IPS-20b (cell line): ENCODE data around the gene REM2.

Source experiments
- H3K27ac ChIP-seq: one replicate; pipeline ENCODE4 v1.5.1; 2013; ENCODE audit warnings: low read length
- H3K27me3 ChIP-seq: 2 replicates; pipeline ENCODE4 v1.6.1; 2013; ENCODE audit warnings: mild to moderate bottlenecking, low read length, inconsistent platforms; ENCODE audit not compliant: insufficient read depth
- H3K36me3 ChIP-seq: 2 replicates; pipeline ENCODE4 v1.6.1; 2013; ENCODE audit warnings: low read depth, mild to moderate bottlenecking, inconsistent platforms, low read length, moderate library complexity; ENCODE audit not compliant: insufficient read depth
- H3K4me1 ChIP-seq: 2 replicates; pipeline ENCODE4 v1.6.1; 2013; ENCODE audit warnings: mild to moderate bottlenecking, control low read depth, inconsistent platforms, low read length, moderate library complexity; ENCODE audit not compliant: insufficient read depth
- H3K4me3 ChIP-seq: 2 replicates; pipeline ENCODE4 v1.5.1; 2013; ENCODE audit warnings: mild to moderate bottlenecking, low read length, inconsistent platforms
- H3K9ac ChIP-seq: 2 replicates; pipeline ENCODE4 v1.6.1; 2013; ENCODE audit warnings: low read depth, mild to moderate bottlenecking, inconsistent platforms, low read length, moderate library complexity
- H3K9me3 ChIP-seq: 2 replicates; pipeline ENCODE4 v1.6.1; 2013; ENCODE audit warnings: mild to moderate bottlenecking, low read depth, low read length, inconsistent platforms; ENCODE audit not compliant: insufficient read depth

Gene REM2

DNA sequence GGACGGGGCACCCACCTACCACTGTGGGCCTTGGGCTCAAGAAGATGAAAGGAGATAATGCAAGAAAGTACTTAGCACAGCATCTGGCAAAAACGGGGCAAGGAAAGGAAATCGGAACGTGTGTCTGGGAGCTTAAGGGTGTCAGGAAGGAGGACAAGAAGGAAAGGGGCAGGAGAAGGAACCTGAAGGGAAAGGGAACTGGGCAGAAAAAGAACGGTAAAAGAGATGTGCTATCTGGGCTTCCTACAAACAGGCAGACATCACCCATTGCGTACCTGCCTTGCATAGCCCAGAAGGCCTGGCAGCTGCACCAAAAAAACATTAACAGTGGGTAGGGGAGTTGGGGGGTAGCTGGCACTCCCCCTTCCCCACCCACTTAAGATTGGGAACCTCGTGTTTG lies 958 bp upstream of the REM2 start:
- Histone ChIP-seq H3K36me3 (no peaks in the 10 kb centered on the region), H3K27me3 (peaks cover 41% of the 10 kb centered on the region), H3K9me3 (no peaks in the 10 kb centered on the region), H3K4me3 (no peak overlapping the region), H3K9ac (peak overlapping the region; percentile 77; the same call in 1 of the 2 replicates), H3K27ac (no peak overlapping the region), H3K4me1 (peaks cover 18% of the 10 kb centered on the region; the same call in 1 of the 2 replicates)

DNA sequence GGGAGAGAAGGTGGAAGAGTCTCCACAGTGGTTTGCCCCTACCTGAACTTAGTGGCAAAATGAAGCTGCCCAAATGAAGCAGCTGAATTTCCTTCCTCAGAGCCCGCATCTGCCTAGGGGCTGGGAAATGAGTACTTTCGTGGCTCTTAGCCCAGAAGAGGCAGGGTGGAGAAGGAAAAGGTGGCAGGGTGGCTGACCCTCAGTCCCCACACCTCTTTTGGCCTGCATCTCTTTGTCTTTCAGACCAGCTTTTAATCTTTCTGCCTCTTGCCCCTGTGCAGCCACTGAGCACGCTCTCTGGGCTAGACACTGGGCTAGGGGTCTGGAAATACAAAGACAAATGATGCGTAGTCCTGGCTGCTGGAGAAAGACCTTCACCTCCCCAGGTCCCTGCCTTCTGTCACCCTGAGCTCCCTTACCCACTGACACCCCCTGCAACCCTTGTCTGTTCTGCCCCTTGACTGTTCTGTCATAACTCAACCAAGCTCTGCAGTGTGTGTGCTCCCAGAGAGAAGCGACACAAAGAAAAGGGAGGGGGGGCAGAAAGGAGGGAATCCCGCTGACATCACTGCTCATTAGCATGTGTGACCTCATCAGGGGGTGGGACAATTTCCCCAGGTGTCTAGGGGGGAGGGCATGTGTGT lies 371 bp upstream of the REM2 start:
- Histone ChIP-seq H3K9ac (peak overlapping the region; percentile 77; the same call in 1 of the 2 replicates), H3K36me3 (no peaks in the 10 kb centered on the region), H3K27ac (no peak overlapping the region), H3K4me1 (peaks cover 18% of the 10 kb centered on the region; the same call in 1 of the 2 replicates), H3K4me3 (peak overlapping the region; percentile 62; the same call in 1 of the 2 replicates), H3K27me3 (peaks cover 41% of the 10 kb centered on the region), H3K9me3 (no peaks in the 10 kb centered on the region)

GRCh38 chr14:22884076-22884737 lies 1.2 kb downstream of the REM2 start:
- peak overlapping the region; percentile 62; the same call in 1 of the 2 replicates for H3K4me3 ChIP-seq
- peaks cover 18% of the 10 kb centered on the region; the same call in 1 of the 2 replicates for H3K4me1 ChIP-seq
- H3K27me3 ChIP-seq = peaks cover 41% of the 10 kb centered on the region
- no peak overlapping the region for H3K27ac ChIP-seq
- no peaks in the 10 kb centered on the region for H3K36me3 ChIP-seq
- no peaks in the 10 kb centered on the region for H3K9me3 ChIP-seq
- peak overlapping the region; percentile 56; the same call in 1 of the 2 replicates for H3K9ac ChIP-seq

DNA sequence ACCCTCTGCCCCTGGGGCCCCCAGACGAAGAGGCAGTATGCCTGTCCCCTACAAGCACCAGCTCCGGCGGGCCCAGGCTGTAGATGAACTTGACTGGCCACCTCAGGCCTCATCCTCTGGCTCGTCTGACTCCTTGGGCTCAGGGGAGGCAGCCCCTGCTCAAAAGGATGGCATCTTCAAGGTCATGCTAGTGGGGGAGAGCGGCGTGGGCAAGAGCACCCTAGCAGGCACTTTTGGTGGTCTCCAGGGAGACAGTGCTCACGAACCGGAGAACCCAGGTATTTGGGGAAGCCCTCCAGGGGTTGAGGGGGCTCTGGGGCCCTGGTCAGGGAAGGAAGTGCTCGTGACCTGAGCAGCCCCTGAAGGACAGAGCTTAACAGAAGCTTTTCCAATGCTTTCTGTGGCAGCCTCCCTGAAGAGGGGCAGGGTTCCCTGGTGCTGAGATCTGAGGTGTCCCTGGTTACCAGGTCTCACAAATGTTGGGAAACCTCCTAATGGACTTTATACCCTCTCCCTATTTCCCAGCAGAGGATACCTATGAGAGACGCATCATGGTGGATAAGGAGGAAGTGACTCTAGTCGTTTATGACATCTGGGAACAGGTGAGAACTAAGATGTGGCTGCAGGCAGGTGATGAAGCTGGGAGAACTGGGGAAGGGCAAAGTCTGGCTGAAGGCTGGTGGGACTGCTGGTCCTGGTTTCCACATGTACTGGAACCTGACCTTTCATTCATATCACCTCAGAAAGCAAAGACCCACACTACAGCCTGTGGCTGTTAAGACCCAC lies 1.9 kb downstream of the REM2 start:
- H3K4me1 ChIP-seq = peaks cover 18% of the 10 kb centered on the region; the same call in 1 of the 2 replicates
- no peaks in the 10 kb centered on the region for H3K36me3 ChIP-seq
- no peak overlapping the region for H3K9ac ChIP-seq
- no peaks in the 10 kb centered on the region for H3K9me3 ChIP-seq
- no peak overlapping the region for H3K27ac ChIP-seq
- H3K27me3 ChIP-seq = peaks cover 41% of the 10 kb centered on the region
- H3K4me3 ChIP-seq = no peak overlapping the region

- Histone ChIP-seq H3K27me3 (peaks cover 41% of the 10 kb centered on the region), H3K4me3 (peak overlapping the region; percentile 83; the same call in 1 of the 2 replicates), H3K9ac (peak overlapping the region; percentile 56; the same call in 1 of the 2 replicates), H3K4me1 (peaks cover 18% of the 10 kb centered on the region; the same call in 1 of the 2 replicates), H3K27ac (no peak overlapping the region), H3K9me3 (no peaks in the 10 kb centered on the region), H3K36me3 (no peaks in the 10 kb centered on the region)
Observed at GRCh38 chr14:22885975-22886374, 3.0 kb downstream of the REM2 start.

DNA sequence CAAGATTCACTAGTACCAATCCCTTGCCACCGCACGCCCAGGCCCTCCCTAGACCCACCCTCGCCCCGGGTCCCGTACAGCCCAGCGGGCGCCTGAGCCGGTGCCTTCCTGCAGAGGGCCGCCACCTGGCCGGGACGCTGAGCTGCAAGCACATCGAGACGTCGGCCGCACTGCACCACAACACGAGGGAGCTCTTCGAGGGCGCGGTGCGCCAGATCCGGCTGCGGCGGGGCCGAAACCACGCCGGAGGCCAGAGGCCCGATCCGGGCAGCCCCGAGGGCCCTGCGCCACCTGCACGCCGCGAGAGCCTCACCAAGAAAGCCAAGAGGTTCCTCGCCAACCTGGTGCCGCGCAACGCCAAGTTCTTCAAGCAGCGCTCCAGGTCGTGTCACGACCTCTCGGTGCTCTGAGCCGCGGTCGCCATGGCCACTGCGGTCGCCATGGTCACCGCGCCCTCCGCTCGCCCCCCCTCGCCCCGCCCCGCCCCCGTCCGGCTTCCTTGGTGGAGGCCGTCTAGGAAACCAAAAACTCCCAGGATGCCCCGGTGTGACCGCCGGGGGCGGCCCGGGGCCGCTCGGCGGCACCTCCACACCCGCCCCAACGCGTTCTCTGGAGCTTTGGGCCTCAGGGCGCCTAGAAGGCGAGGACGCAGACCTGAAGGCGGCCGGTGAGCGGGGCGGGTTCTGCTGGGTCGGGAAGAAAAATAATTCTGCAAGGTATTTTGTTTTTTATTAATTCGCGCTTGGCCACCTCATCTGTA lies 3.7 kb downstream of the REM2 start:
- H3K27me3 ChIP-seq = peaks cover 41% of the 10 kb centered on the region
- H3K27ac ChIP-seq = peak overlapping the region; percentile 76
- H3K9ac ChIP-seq = peak overlapping the region; percentile 94
- H3K4me3 ChIP-seq = peak overlapping the region; percentile 83
- no peaks in the 10 kb centered on the region for H3K9me3 ChIP-seq
- no peaks in the 10 kb centered on the region for H3K36me3 ChIP-seq
- peaks cover 18% of the 10 kb centered on the region; the same call in 1 of the 2 replicates for H3K4me1 ChIP-seq

DNA sequence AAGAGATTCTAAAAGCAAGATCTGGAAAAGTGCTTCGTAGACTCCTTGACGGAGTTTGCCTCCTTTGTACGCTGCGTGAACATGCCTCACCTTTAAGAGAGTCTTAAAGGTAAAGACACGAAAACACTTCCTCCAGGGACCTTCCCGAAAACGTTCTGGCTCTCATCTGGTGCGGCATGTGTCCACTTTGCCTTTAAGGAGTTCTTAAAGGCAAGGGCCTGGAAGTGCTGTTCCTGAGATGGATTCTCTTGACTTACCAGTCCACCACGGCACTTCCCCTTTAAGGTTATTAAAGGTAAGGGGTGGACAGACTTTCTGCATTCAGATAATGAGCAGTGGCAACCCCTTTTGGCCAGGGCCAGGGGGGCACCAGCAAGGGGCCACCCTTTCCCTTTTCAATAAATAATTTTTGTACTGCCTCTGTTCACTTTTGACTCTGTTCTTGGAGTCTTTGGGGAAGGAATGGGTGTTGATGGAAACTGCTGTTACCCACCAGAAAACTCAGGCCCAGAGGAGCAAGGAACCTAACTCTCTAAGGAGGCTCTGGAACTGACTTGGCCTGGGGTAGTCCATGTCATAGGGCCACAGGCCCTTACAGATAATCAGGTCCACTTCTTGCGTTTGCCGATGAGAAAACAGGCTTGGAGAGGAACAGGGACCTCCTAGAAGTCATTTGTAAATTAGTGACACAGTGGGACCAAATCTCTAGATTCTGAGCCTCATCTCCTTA lies 4.4 kb downstream of the REM2 start:
- peak overlapping the region; percentile 83 for H3K4me3 ChIP-seq
- no peaks in the 10 kb centered on the region for H3K36me3 ChIP-seq
- H3K27me3 ChIP-seq = peaks cover 37% of the 10 kb centered on the region
- H3K27ac ChIP-seq = peak overlapping the region; percentile 76
- H3K9ac ChIP-seq = peak overlapping the region; percentile 94
- peaks cover 15% of the 10 kb centered on the region; the same call in 1 of the 2 replicates for H3K4me1 ChIP-seq
- no peaks in the 10 kb centered on the region for H3K9me3 ChIP-seq

GRCh38 chr14:22887990-22888378 lies 5.0 kb downstream of the REM2 start:
- no peaks in the 10 kb centered on the region for H3K9me3 ChIP-seq

GRCh38 chr14:22888662-22889061 lies 5.6 kb downstream of the REM2 start:
- Histone ChIP-seq H3K36me3 (no peaks in the 10 kb centered on the region), H3K27ac (no peak overlapping the region), H3K9me3 (no peaks in the 10 kb centered on the region), H3K27me3 (peaks cover 27% of the 10 kb centered on the region), H3K4me1 (peaks cover 5% of the 10 kb centered on the region; the same call in 1 of the 2 replicates), H3K4me3 (no peak overlapping the region), H3K9ac (no peak overlapping the region)

More at GRCh38 chr14:22887990-22888378, 5.0 kb downstream of the REM2 start:
- Histone ChIP-seq H3K36me3 (no peaks in the 10 kb centered on the region), H3K4me3 (peak overlapping the region; percentile 83), H3K27ac (no peak overlapping the region), H3K9ac (peak overlapping the region; percentile 94; the same call in 1 of the 2 replicates), H3K4me1 (peaks cover 10% of the 10 kb centered on the region; the same call in 1 of the 2 replicates), H3K27me3 (peaks cover 33% of the 10 kb centered on the region)

DNA sequence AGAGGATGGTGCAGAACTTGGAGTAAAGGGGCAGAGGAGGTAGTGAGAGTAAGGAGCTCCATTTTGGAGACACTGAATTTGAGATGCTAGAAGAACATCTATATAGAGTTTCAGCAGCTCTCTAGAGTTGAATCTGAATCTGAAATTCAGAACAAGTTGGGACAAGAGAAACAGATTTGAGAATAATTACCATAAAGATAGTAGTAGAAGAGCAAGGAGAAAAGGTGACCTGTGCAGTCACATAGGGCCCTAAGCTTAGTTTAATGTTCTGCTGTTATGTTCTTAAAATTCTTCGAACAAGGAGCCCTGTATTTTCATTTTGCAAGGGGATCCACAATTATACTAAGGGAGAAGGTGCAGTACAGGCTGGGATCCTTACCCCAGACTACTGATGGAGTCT lies 7.4 kb downstream of the REM2 start:
- Histone ChIP-seq H3K27ac (no peak overlapping the region), H3K4me3 (no peak overlapping the region), H3K4me1 (no peaks in the 10 kb centered on the region), H3K27me3 (peaks cover 11% of the 10 kb centered on the region), H3K36me3 (no peaks in the 10 kb centered on the region), H3K9ac (no peak overlapping the region), H3K9me3 (no peaks in the 10 kb centered on the region)
